CD14-positive monocyte (primary cell): ENCODE results near the gene MYH8. TPM values are rescaled to one million over a fixed set of nuclear protein-coding genes. Genes with fewer than 3 reads are reported as not detected.

Source experiments
- DNase-seq, 3 donors: peaks; one replicate each; pipeline ENCODE4 v3.0.0-alpha.2; 2011 to 2022
- H2AFZ ChIP-seq: 2 replicates; pipeline ENCODE4 v1.6.0; 2012; ENCODE audit warnings: mild to moderate bottlenecking, low read depth, low read length, inconsistent platforms; ENCODE audit not compliant: insufficient read depth, poor library complexity, severe bottlenecking
- H3K27ac ChIP-seq, 2 donors: 1 replicate in 1 of 2; 2 replicates in 1 of 2; pipeline ENCODE4 v1.5.1; 2012 to 2013; ENCODE audit warnings: low read length in 2 of 2, control low read depth in 1 of 2, inconsistent platforms in 1 of 2, low read depth in 1 of 2, mild to moderate bottlenecking in 1 of 2
- H3K27me3 ChIP-seq, 2 donors: one replicate each; pipeline versions ENCODE4 v1.6.0 to v1.6.1; 2011 to 2013; ENCODE audit warnings: low read length in 2 of 2; ENCODE audit not compliant: control insufficient read depth in 2 of 2, insufficient read depth in 2 of 2
- H3K36me3 ChIP-seq, 2 donors: replicated peaks in 1 of 2; 1 replicate in 1 of 2; 2 replicates in 1 of 2; pipeline versions ENCODE4 v1.5.1 to v1.6.1; 2012 to 2013; ENCODE audit warnings: low read length in 2 of 2, control low read depth in 1 of 2, inconsistent platforms in 1 of 2, mild to moderate bottlenecking in 1 of 2; ENCODE audit not compliant: insufficient read depth in 2 of 2, control insufficient read depth in 1 of 2
- H3K4me1 ChIP-seq, 2 donors: 1 replicate in 1 of 2; 2 replicates in 1 of 2; pipeline versions ENCODE4 v1.5.1 to v1.6.1; 2012 to 2013; ENCODE audit warnings: low read length in 2 of 2, control low read depth in 1 of 2, inconsistent platforms in 1 of 2, mild to moderate bottlenecking in 1 of 2, moderate library complexity in 1 of 2; ENCODE audit not compliant: insufficient read depth in 2 of 2, control insufficient read depth in 1 of 2
- H3K4me2 ChIP-seq: replicated peaks from 2 replicates; pipeline ENCODE3; 2012; ENCODE audit warnings: low read length, moderate library complexity, mild to moderate bottlenecking; ENCODE audit not compliant: poor library complexity, severe bottlenecking; ENCODE audit errors: extremely low read depth
- H3K4me3 ChIP-seq, 3 experiments: fragments of 200-600 bp in 1 of 3; sonication (generic) in 1 of 3; replicated peaks in 1 of 3; 1 replicate in 2 of 3; 2 replicates in 1 of 3; pipeline ENCODE4 v1.5.1; 2011 to 2013; ENCODE audit warnings: low read length in 3 of 3, mild to moderate bottlenecking in 3 of 3, control low read depth in 2 of 3, low read depth in 2 of 3, inconsistent platforms in 1 of 3, moderate library complexity in 1 of 3
- H3K79me2 ChIP-seq: 2 replicates; pipeline ENCODE4 v1.6.0; 2012; ENCODE audit warnings: mild to moderate bottlenecking, control low read depth, inconsistent platforms, low read length, moderate library complexity; ENCODE audit not compliant: insufficient read depth
- H3K9ac ChIP-seq: 2 replicates; pipeline ENCODE4 v1.6.0; 2017; ENCODE audit warnings: low read length, mild to moderate bottlenecking; ENCODE audit not compliant: insufficient read depth, poor library complexity, severe bottlenecking
- H3K9me3 ChIP-seq, 2 donors: replicated peaks in 1 of 2; 1 replicate in 1 of 2; 2 replicates in 1 of 2; pipeline versions ENCODE4 v1.5.1 to v1.6.1; 2012 to 2013; ENCODE audit warnings: low read length in 2 of 2, control low read depth in 1 of 2; ENCODE audit not compliant: control insufficient read depth in 1 of 2, insufficient read depth in 1 of 2
- H4K20me1 ChIP-seq: 2 replicates; pipeline ENCODE4 v1.6.0; 2012; ENCODE audit warnings: mild to moderate bottlenecking, low read length, control low read depth, moderate library complexity; ENCODE audit not compliant: insufficient read depth
- H3K27ac Mint-ChIP-seq, 7 donors: one replicate each; pipeline ENCODE4 v1.8.0; 2020; ENCODE audit warnings: mild to moderate bottlenecking in 7 of 7, mixed read lengths in 7 of 7, moderate library complexity in 6 of 7, inconsistent platforms in 2 of 7
- H3K27me3 Mint-ChIP-seq, 3 donors: one replicate each; pipeline ENCODE4 v1.8.0; 2021 to 2022; ENCODE audit warnings: low read depth in 3 of 3, mild to moderate bottlenecking in 3 of 3, mixed read lengths in 3 of 3, moderate library complexity in 3 of 3, inconsistent platforms in 1 of 3
- H3K36me3 Mint-ChIP-seq, 2 donors: one replicate each; pipeline ENCODE4 v1.8.0; 2020; ENCODE audit warnings: mixed read lengths in 2 of 2, inconsistent platforms in 1 of 2, mild to moderate bottlenecking in 1 of 2
- H3K4me1 Mint-ChIP-seq: one replicate; pipeline ENCODE4 v1.8.0; 2020; ENCODE audit warnings: mild to moderate bottlenecking, mixed read lengths
- H3K4me3 Mint-ChIP-seq, 2 donors: one replicate each; pipeline ENCODE4 v1.8.0; 2020; ENCODE audit warnings: mild to moderate bottlenecking in 2 of 2, mixed read lengths in 2 of 2, moderate library complexity in 1 of 2
- H3K9me3 Mint-ChIP-seq, 7 donors: one replicate each; pipeline ENCODE4 v1.8.0; 2020 to 2022; ENCODE audit warnings: mixed read lengths in 7 of 7, mild to moderate bottlenecking in 6 of 7, moderate library complexity in 6 of 7, inconsistent platforms in 2 of 7
- WGBS: methylation state at CpG from one replicate; pipeline ENCODE4 v1.1.5; 2013; ENCODE audit warnings: missing lambda C conversion rate; ENCODE audit not compliant: insufficient coverage; 5-methylcytosine and 5-hydroxymethylcytosine counted together
- intact Hi-C, 2 donors: fragments of 100-400 bp; cut with micrococcal nuclease; formaldehyde crosslinking; loops; one replicate each; pipeline versions ENCODE4 v1.15.0 to v1.15.1; 2023
- polyA plus RNA-seq, 3 donors: library from polyadenylated mRNA; depleted of rRNA in 1 of 3; unstranded in 2 of 3; stranded (reverse) in 1 of 3; fragments of 300-500 nt in 2 of 3; fragments of >200 nt in 1 of 3; fragmentation: Illumina TruSeq in 2 of 3; gene quantifications; 1 replicate in 2 of 3; 2 replicates in 1 of 3; pipeline ENCODE4 v1.2.3, GENCODE V29; 2012 to 2021
- TF ChIP-seq, protein P1 (sequence below): fragments of 200-600 bp; IDR thresholded peaks from one replicate; pipeline ENCODE4 v1.8.0; 2022; ENCODE audit warnings: antibody characterized with exemption, mild to moderate bottlenecking

Gene MYH8
- polyA plus RNA-seq, 3 donors, result not detected

DNA sequence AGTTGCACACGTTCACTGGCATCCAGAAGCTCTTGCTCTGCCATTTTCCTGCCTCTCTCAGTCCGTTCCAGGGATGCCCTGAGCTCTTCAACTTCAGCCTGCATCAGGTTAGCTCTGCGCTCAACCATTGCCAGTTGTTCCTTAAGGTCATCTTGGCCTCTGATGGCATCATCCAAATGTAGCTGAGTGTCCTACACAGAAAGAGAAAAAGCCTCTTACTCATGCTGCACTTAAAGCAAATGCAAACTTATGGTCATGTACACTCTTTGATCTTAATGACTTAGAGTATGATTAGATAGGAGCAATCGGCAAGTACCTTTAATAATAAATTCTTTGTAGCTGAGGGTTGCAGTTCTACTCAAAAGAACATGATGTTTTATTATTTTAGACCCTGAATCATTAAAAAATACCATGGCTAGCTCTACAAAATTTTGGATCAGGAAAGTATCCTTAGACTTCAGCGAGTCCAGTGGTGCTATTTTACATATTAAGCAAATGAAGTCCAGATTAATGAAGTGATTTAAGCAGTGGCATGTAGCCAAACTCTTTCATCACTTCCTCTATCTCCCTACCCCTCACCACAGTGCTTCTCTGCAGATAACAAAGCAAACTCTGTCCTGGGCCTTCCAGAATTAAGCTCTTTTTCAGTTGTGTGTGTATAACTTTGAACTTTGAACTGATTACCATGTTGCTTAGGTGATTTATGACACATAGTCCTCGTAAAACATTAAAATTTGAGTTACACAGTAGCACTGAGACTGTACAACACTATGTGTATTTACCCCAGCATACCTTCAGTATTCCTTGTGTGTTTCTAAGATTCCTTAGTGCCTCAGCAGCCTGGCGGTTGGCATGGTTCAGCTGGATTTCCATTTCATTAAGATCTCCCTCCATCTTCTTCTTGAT lies 25.5 kb upstream of the MYH8 start:
- H4K20me1 ChIP-seq, result no peaks in the 10 kb centered on the region
- H3K9me3 ChIP-seq, result no peaks in the 10 kb centered on the region
- H3K27ac Mint-ChIP-seq, result no peak overlapping the region
- H3K4me1 ChIP-seq, result no peaks in the 10 kb centered on the region
- intact Hi-C loops, result no loop called here
- no peaks in the 10 kb centered on the region for H3K79me2 ChIP-seq
- WGBS, result 80% methylated on average over 5 of the region's 7 CpGs
- no peak overlapping the region for H2AFZ ChIP-seq
- no peak overlapping the region for H3K9ac ChIP-seq
- peaks cover 0 to 5% (median 3%) of the 10 kb centered on the region in 3 donors for H3K27me3 Mint-ChIP-seq
- TF ChIP-seq, protein P1, sequence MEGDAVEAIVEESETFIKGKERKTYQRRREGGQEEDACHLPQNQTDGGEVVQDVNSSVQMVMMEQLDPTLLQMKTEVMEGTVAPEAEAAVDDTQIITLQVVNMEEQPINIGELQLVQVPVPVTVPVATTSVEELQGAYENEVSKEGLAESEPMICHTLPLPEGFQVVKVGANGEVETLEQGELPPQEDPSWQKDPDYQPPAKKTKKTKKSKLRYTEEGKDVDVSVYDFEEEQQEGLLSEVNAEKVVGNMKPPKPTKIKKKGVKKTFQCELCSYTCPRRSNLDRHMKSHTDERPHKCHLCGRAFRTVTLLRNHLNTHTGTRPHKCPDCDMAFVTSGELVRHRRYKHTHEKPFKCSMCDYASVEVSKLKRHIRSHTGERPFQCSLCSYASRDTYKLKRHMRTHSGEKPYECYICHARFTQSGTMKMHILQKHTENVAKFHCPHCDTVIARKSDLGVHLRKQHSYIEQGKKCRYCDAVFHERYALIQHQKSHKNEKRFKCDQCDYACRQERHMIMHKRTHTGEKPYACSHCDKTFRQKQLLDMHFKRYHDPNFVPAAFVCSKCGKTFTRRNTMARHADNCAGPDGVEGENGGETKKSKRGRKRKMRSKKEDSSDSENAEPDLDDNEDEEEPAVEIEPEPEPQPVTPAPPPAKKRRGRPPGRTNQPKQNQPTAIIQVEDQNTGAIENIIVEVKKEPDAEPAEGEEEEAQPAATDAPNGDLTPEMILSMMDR, result no peak
- H3K9me3 Mint-ChIP-seq, result peaks cover 0 to 5% (median 0%) of the 10 kb centered on the region in 7 donors
- H3K27ac ChIP-seq, result no peak overlapping the region
- H3K36me3 Mint-ChIP-seq, result no peaks in the 10 kb centered on the region
- DNase-seq, result no peak
- H3K36me3 ChIP-seq, result no peaks in the 10 kb centered on the region
- H3K4me1 Mint-ChIP-seq, result no peaks in the 10 kb centered on the region
- no peak overlapping the region for H3K4me2 ChIP-seq
- H3K4me3 Mint-ChIP-seq, result no peak overlapping the region
- H3K4me3 ChIP-seq, result no peak overlapping the region
- peaks cover 0 to 2% of the 10 kb centered on the region in 2 donors for H3K27me3 ChIP-seq

DNA sequence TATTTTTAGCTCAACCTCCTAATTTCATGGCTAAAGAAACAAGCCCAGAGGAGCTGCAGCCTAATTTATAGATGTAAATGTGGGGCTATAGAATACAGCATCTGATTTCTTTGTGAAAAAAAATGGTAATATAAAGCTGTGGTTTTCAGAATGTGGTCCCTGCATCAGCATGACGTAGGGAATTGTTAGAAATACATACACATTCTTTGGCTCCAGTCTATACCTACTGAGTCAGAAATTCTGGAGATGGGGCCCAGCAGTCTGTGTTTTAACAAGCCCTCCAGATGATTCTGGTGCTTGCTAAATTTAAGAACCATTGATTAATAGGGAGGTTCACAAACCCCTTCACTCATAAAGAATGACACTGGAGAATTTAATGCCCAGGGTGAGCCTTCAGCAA lies 18.1 kb upstream of the MYH8 start:
- Mint-ChIP-seq H3K36me3 (no peaks in the 10 kb centered on the region), H3K27ac (no peak overlapping the region), H3K4me3 (no peak overlapping the region), H3K4me1 (no peaks in the 10 kb centered on the region), H3K27me3 (peaks cover 4 to 11% (median 4%) of the 10 kb centered on the region in 3 donors), H3K9me3 (peaks cover 2 to 8% (median 6%) of the 10 kb centered on the region in 7 donors)
- no peak for DNase-seq
- intact Hi-C loops, result no loop called here
- Histone ChIP-seq H3K36me3 (no peaks in the 10 kb centered on the region), H4K20me1 (no peaks in the 10 kb centered on the region), H2AFZ (no peak overlapping the region), H3K9me3 (no peaks in the 10 kb centered on the region), H3K4me3 (no peak overlapping the region), H3K4me2 (no peak overlapping the region), H3K9ac (no peak overlapping the region), H3K27me3 (peaks cover 0 to 3% of the 10 kb centered on the region in 2 donors), H3K79me2 (no peaks in the 10 kb centered on the region), H3K4me1 (no peaks in the 10 kb centered on the region), H3K27ac (no peak overlapping the region)
- no CpG with 5 or more reads among the region's 1 CpG for WGBS
- TF ChIP-seq, protein P1, result no peak
